ENCODE data around the gene C1orf122. TPM values are rescaled to one million over a fixed set of nuclear protein-coding genes. Genes with fewer than 3 reads are reported as not detected.
A peak's percentile ranks its signal among the peaks of the same experiment; 100 is the strongest.

C1orf122 gene
- total and polyA plus RNA-seq, 10 of the 15 experiments (the other 5 are each of a cell fraction or from before 2014, with no cell fraction given) = 1.6 to 35.8 (median 14.8) TPM

GRCh38 chr1:37765916-37766664 lies 41.5 kb upstream of the C1orf122 start:
- H3K9me3 ChIP-seq (replicated peaks; ENCODE audit: control insufficient read depth, insufficient read depth, low read length) = no peaks in the 10 kb centered on the region; the same call in 2 of the 3 replicates
- POLR2A ChIA-PET = interaction anchor here (1.2 kb wide), 1 partner anchor 89 kb away, joined by 4 read pairs; no protein-coding TSS in a partner anchor
- RAD21 ChIA-PET (ENCODE audit: unreplicated experiment) = interaction anchor here (1.0 to 1.8 kb wide), 2 partner anchors 73 to 84 kb away, joined by 3 to 4 read pairs; no protein-coding TSS in a partner anchor
- no peak overlapping the region for H3K9ac ChIP-seq (ENCODE audit: control insufficient read depth, insufficient read depth, low read length)
- no peak overlapping the region for H3K27ac ChIP-seq (ENCODE audit: control insufficient read depth, insufficient read depth)
- no peak for FAIRE-seq
- no peaks in the 10 kb centered on the region for H3K79me2 ChIP-seq (ENCODE audit: control insufficient read depth, insufficient read depth, low read length)
- H3K4me1 ChIP-seq (ENCODE audit: control insufficient read depth, insufficient read depth, low read length) = no peaks in the 10 kb centered on the region
- no TSS peak for BruUV-seq (replicated peaks)
- CTCF ChIA-PET = interaction anchor here (0.6 to 1.7 kb wide), 6 partner anchors 10 to 163 kb away, joined by 3 to 6 read pairs (median 4); no protein-coding TSS in a partner anchor
- H4K20me1 ChIP-seq (ENCODE audit: control insufficient read depth, insufficient read depth) = no peaks in the 10 kb centered on the region
- peak overlapping the region; percentile 18; the same call in 1 of the 2 replicates for H3K4me3 ChIP-seq
- peak; percentile 71 for ATAC-seq
- no peak for DNase-seq (ENCODE audit: low read depth, low spot score)
- no peaks in the 10 kb centered on the region for H3K36me3 ChIP-seq (ENCODE audit: control insufficient read depth in 2 of 2, insufficient read depth in 2 of 2, low read length in 1 of 2)
- 13% methylated on average over 27 of the region's 27 CpGs for WGBS (ENCODE audit: insufficient coverage, insufficient replicate concordance, low lambda C conversion rate, missing lambda C conversion rate)
- SMC1A ChIA-PET (ENCODE audit: uncharacterized antibody, unreplicated experiment) = no interaction called here
- in situ Hi-C loops (cut with MboI) (no loop called here), intact Hi-C loops (cut with micrococcal nuclease; ENCODE audit: unreplicated experiment) (no loop called here)
- peaks cover 5 to 14% of the 10 kb centered on the region in 2 experiments; a peak in 3 of 4 replicates for H3K27me3 ChIP-seq (replicated peaks in 1 of 2; ENCODE audit: control insufficient read depth in 2 of 2, insufficient read depth in 2 of 2, low read length in 1 of 2)
- H3K4me2 ChIP-seq (ENCODE audit: control insufficient read depth, insufficient read depth) = peak overlapping the region; percentile 21; the same call in 1 of the 2 replicates
- H2AFZ ChIP-seq (ENCODE audit: control insufficient read depth, low read depth, low read length) = no peak overlapping the region
- peak; percentile 60 for TF ChIP-seq ATF7 (IDR thresholded peaks at IDR 0.05; ENCODE audit: low read depth)
- TF ChIP-seq CTCF (IDR thresholded peaks at IDR 0.05 in 2 of 3, conservative IDR thresholded peaks at IDR 0.05 in 1 of 3; ENCODE audit: control insufficient read depth in 2 of 3, extremely low read depth in 1 of 3, insufficient read depth in 1 of 3, low read depth in 3 of 3, low read length in 3 of 3) = peak; percentile 15 to 20 (median 19); a peak in 2 of 6 replicates
- peak in 1 of 2 experiments; percentile 27; a peak in 1 of 4 replicates for TF ChIP-seq BHLHE40 (IDR thresholded peaks at IDR 0.05; ENCODE audit: borderline replicate concordance in 1 of 2, low read depth in 2 of 2, low read length in 1 of 2)
- TF ChIP-seq E4F1 (IDR thresholded peaks at IDR 0.05; ENCODE audit: borderline replicate concordance, partially characterized antibody) = no peak
- TF ChIP-seq, protein P1, sequence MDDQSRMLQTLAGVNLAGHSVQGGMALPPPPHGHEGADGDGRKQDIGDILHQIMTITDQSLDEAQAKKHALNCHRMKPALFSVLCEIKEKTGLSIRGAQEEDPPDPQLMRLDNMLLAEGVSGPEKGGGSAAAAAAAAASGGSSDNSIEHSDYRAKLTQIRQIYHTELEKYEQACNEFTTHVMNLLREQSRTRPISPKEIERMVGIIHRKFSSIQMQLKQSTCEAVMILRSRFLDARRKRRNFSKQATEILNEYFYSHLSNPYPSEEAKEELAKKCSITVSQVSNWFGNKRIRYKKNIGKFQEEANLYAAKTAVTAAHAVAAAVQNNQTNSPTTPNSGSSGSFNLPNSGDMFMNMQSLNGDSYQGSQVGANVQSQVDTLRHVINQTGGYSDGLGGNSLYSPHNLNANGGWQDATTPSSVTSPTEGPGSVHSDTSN (IDR thresholded peaks at IDR 0.05; ENCODE audit: insufficient replicate concordance, low read depth, low read length) = no peak
- 0 out of 2 replicates have a peak, but pooled peaks have one; percentile 10 for TF ChIP-seq NR2F1 (conservative IDR thresholded peaks at IDR 0.05)
- no peak for TF ChIP-seq CHD1 (IDR thresholded peaks at IDR 0.05; ENCODE audit: low read depth, low read length)
- TF ChIP-seq RELA (IDR thresholded peaks at IDR 0.05; ENCODE audit: borderline replicate concordance, partially characterized antibody) = no peak
- TF ChIP-seq, protein P2, sequence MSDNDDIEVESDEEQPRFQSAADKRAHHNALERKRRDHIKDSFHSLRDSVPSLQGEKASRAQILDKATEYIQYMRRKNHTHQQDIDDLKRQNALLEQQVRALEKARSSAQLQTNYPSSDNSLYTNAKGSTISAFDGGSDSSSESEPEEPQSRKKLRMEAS (IDR thresholded peaks at IDR 0.05; ENCODE audit: low read depth, low read length) = no peak
- TF ChIP-seq FOXK2 (IDR thresholded peaks at IDR 0.05) = peak; percentile 81
- no peak for TF ChIP-seq EZH2 (IDR thresholded peaks at IDR 0.05; ENCODE audit: borderline replicate concordance, control insufficient read depth, low read depth, low read length)
- TF ChIP-seq SIN3A (IDR thresholded peaks at IDR 0.05; ENCODE audit: low read depth, low read length) = no peak
